Upper lobe of right lung (tissue), 1 donor: ENCODE data around the gene PTPRN2. TPM values are rescaled to one million over a fixed set of nuclear protein-coding genes. Genes with fewer than 3 reads are reported as not detected.

ENCODE experiments used
- ATAC-seq: fragments of 200-7000 bp; cut with Tn5 transposase; one replicate; pipeline ENCODE4 v1.9.1; 2020; ENCODE audit warnings: mild to moderate bottlenecking, moderate library complexity
- DNase-seq: peaks from one replicate; pipeline ENCODE4 v3.0.0-alpha.2; 2020
- H3K27ac ChIP-seq: fragments of 200-600 bp; one replicate; pipeline ENCODE4 v1.8.0; 2022
- H3K27me3 ChIP-seq: fragments of 200-600 bp; one replicate; pipeline ENCODE4 v1.8.0; 2022; ENCODE audit warnings: mild to moderate bottlenecking
- H3K36me3 ChIP-seq: fragments of 200-600 bp; one replicate; pipeline ENCODE4 v1.8.0; 2022
- H3K4me1 ChIP-seq: fragments of 200-600 bp; one replicate; pipeline ENCODE4 v1.8.0; 2022
- H3K4me3 ChIP-seq: fragments of 200-600 bp; one replicate; pipeline ENCODE4 v1.8.0; 2022; ENCODE audit warnings: mild to moderate bottlenecking
- H3K9me3 ChIP-seq: fragments of 200-600 bp; one replicate; pipeline ENCODE4 v1.8.0; 2022
- CTCF ChIP-seq: fragments of 200-600 bp; IDR thresholded peaks from one replicate; pipeline ENCODE4 v1.8.0; 2022; ENCODE audit warnings: antibody characterized with exemption
- intact Hi-C: fragments of 100-400 bp; cut with DNase I; formaldehyde crosslinking; loops from one replicate; pipeline ENCODE4 v1.11.0; 2022
- total RNA-seq: library from RNA; stranded (reverse); fragmentation: NEBNext Ultra II Directional; extraction: Animal tissue kit (Norgen Biotek cat#: 25700); gene quantifications from one replicate; pipeline ENCODE4 v1.2.1, GENCODE V29; 2021
- donor health status: DM: no; HTN: yes; CAD: no; lungs with severe emphysema.

PTPRN2 gene
- total RNA-seq, 1 donor from 2014 or later = 4.9 TPM

- DNase-seq (no peak), ATAC-seq (peak; percentile 44)
- peak; percentile 23 for TF ChIP-seq CTCF
- intact Hi-C loops = no loop called here
- Histone ChIP-seq H3K36me3 (no peaks in the 10 kb centered on the region), H3K9me3 (no peaks in the 10 kb centered on the region), H3K27me3 (peaks cover 9% of the 10 kb centered on the region), H3K4me3 (no peak overlapping the region), H3K27ac (no peak overlapping the region), H3K4me1 (no peaks in the 10 kb centered on the region)
These were observed 261.9 kb downstream of the PTPRN2 start for GRCh38 chr7:158325530-158326381.

- H3K9me3 ChIP-seq = no peaks in the 10 kb centered on the region
- intact Hi-C loops = no loop called here
- peaks cover 9% of the 10 kb centered on the region for H3K27me3 ChIP-seq
- H3K36me3 ChIP-seq = no peaks in the 10 kb centered on the region
- H3K27ac ChIP-seq = no peak overlapping the region
- ATAC-seq = no peak
- H3K4me1 ChIP-seq = no peaks in the 10 kb centered on the region
- TF ChIP-seq CTCF = no peak
- H3K4me3 ChIP-seq = no peak overlapping the region
- no peak for DNase-seq
These were observed 262.9 kb downstream of the PTPRN2 start for GRCh38 chr7:158324397-158325360.

- H3K27ac ChIP-seq = no peak overlapping the region
- no peak for ATAC-seq
- TF ChIP-seq CTCF = no peak
- H3K36me3 ChIP-seq = no peaks in the 10 kb centered on the region
- H3K4me1 ChIP-seq = no peaks in the 10 kb centered on the region
- H3K27me3 ChIP-seq = peaks cover 9% of the 10 kb centered on the region
- H3K4me3 ChIP-seq = no peak overlapping the region
- intact Hi-C loops = no loop called here
- no peaks in the 10 kb centered on the region for H3K9me3 ChIP-seq
- DNase-seq = no peak
These were observed 263.8 kb downstream of the PTPRN2 start for GRCh38 chr7:158323741-158324396.

GRCh38 chr7:158322616-158323530, 264.8 kb downstream of the PTPRN2 start:
- no peak for ATAC-seq
- no peak for TF ChIP-seq CTCF
- Histone ChIP-seq H3K27ac (no peak overlapping the region), H3K4me1 (no peaks in the 10 kb centered on the region), H3K4me3 (no peak overlapping the region), H3K9me3 (no peaks in the 10 kb centered on the region), H3K27me3 (peaks cover 11% of the 10 kb centered on the region), H3K36me3 (no peaks in the 10 kb centered on the region)
- no peak for DNase-seq
- intact Hi-C loops = no loop called here
